Stomach (tissue), 4 donors: Measurements from ENCODE around the gene NDEL1.

Source experiments
- CTCF ChIP-seq, 7 experiments: fragments of 450-650 bp in 4 of 7; fragments of 200-600 bp in 3 of 7; sonication (generic) in 3 of 7; IDR thresholded peaks; one replicate each; pipeline ENCODE4 v1.5.1; 2016 to 2019; ENCODE audit warnings: antibody characterized with exemption in 7 of 7, control low read depth in 2 of 7, mild to moderate bottlenecking in 1 of 7
- POLR2A ChIP-seq, 4 donors: fragments of 450-650 bp; IDR thresholded peaks; one replicate each; pipeline ENCODE4 v1.6.1; 2016; ENCODE audit warnings: antibody characterized with exemption in 4 of 4, control low read depth in 2 of 4, mild to moderate bottlenecking in 1 of 4, moderate library complexity in 1 of 4

GRCh38 chr17:8444494-8444893, 8.8 kb downstream of the NDEL1 start:
- no peak for TF ChIP-seq CTCF (IDR thresholded peaks at IDR 0.05)
- TF ChIP-seq POLR2A (IDR thresholded peaks at IDR 0.05) = no peak
